Activated naive CD8-positive, alpha-beta T cell treated with anti-CD3 and anti-CD28 coated beads, Interleukin-2, amount 50 U/mL, for 24 hours (primary cell): Measurements from ENCODE around the gene PRRT1B.
"Not testable (repeated sequence)": the region's sequence is repeated elsewhere in the genome, so short reads cannot be mapped to it uniquely, and the experiment has no call there.

Source experiments
- ATAC-seq: fragments of 150-1000 bp; cut with Tn5 transposase; one replicate; pipeline ENCODE4 v1.10.0; 2021
- DNase-seq: peaks from one replicate; pipeline ENCODE4 v3.0.0; 2021
- H3K27ac Mint-ChIP-seq: one replicate; pipeline ENCODE4 v1.8.0; 2021; ENCODE audit warnings: mild to moderate bottlenecking, mixed read lengths
- H3K27me3 Mint-ChIP-seq: one replicate; pipeline ENCODE4 v1.8.0; 2021; ENCODE audit warnings: mixed read lengths
- H3K36me3 Mint-ChIP-seq: one replicate; pipeline ENCODE4 v1.8.0; 2021; ENCODE audit warnings: low read depth, mixed read lengths
- H3K4me1 Mint-ChIP-seq: one replicate; pipeline ENCODE4 v1.8.0; 2021; ENCODE audit warnings: mixed read lengths
- H3K4me3 Mint-ChIP-seq: one replicate; pipeline ENCODE4 v1.8.0; 2021; ENCODE audit warnings: mild to moderate bottlenecking, moderate library complexity, mixed read lengths
- H3K9me3 Mint-ChIP-seq: one replicate; pipeline ENCODE4 v1.8.0; 2021; ENCODE audit warnings: mixed read lengths

PRRT1B gene

DNA sequence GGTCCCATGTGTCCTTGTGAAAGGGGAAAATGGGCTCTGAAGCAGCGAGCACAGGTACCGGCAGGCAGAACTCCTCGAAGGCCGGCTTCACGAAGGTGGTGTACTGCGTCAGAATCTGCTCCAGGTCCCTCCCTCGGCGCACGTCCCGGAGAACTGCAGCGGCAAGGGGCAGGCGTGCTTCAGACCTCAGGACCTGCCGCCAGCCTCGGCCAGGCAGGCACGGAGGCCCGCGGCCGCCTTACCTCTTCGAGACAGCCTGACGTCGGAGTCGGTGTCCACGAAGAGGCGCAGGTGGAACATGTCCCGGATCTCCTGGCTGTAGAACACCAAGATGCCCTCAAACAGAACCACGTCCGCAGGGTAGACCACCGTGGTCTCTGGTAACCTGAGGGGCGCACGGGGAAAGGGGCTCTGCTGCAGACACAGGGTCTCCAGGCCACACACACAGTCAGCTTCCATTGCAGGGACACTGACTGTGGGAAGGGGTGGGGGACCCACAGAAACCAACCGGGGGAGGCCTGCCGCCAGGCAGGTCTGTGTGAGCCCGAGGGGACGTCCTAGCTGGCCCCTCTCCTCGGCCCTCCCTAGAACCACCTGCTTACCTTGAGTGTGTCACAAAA, 16.3 kb upstream of the PRRT1B start:
- no peaks in the 10 kb centered on the region for H3K27me3 Mint-ChIP-seq
- ATAC-seq (no peak), DNase-seq (no peak)
- H3K9me3 Mint-ChIP-seq = no peaks in the 10 kb centered on the region
- peaks cover 10% of the 10 kb centered on the region for H3K36me3 Mint-ChIP-seq
- H3K27ac Mint-ChIP-seq = no peak overlapping the region
- peak overlapping the region; percentile 86 for H3K4me3 Mint-ChIP-seq
- peaks cover 7% of the 10 kb centered on the region for H3K4me1 Mint-ChIP-seq

DNA sequence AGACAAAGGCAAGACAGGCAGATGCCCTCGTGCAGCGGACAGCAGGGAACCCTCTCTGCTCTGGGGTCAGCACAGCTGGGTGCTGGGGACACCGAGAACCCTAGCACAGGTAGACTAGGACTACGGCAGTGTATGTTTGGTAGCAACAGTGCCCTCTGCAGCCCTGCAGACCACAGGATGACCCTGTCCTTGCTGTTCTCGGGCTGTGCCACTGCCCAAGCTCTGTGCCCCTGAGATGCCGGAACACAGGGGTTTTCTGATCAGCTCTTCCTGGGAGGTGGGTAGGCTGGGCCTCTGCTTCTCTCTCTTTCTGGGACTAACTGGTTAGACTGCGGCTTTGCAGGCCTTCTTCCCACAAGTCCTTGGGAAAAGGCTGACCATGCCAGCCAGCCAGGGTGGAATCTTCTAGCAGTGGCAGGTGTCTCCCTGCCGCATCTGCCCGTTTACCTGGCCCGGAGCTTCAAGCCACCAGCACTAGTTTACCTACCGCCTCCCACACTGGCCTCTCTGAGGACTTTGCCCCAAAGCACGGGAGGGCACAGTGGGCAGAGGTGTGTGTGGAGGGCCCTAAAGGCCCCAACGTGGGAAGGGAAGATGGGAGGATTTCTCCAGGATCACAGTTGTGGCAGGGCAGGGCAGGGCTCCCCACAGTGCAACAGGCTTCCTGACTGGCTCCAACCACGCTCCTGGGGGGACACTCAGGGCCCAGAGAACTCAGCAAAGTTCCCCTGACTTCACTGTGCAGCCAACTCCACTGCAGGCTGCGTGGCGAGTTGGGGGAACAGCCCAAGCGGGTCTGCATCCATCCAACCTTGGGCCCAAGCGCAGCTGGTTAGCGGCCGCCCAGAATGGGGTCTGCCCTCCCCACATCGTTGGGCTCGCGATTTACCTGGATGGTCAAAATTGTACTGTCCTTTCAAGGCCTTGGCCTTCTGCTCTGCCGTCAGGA, 15.5 kb upstream of the PRRT1B start:
- H3K27me3 Mint-ChIP-seq = no peaks in the 10 kb centered on the region
- H3K27ac Mint-ChIP-seq = peak overlapping the region; percentile 81
- ATAC-seq (no peak), DNase-seq (no peak)
- peaks cover 4% of the 10 kb centered on the region for H3K36me3 Mint-ChIP-seq
- peaks cover 16% of the 10 kb centered on the region for H3K4me1 Mint-ChIP-seq
- H3K9me3 Mint-ChIP-seq = no peaks in the 10 kb centered on the region
- H3K4me3 Mint-ChIP-seq = peak overlapping the region; percentile 86

DNA sequence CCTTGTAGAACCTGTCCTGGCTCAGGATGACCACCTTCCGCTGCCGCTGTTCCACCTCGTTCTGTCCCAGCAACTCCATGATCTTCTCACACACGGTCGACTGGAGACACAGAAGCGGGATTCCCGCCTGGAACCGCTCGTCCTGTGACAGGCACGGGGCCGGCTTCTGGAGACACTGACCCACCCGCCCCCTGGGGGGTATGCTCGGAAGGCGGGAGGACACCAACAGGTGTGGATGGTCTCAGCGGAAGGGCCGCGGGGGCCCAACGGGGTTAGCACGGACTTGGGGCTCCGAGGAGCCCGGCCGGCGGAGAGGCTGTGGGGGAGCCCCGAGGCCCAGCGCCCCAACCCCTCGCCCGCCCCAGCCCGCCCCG, 14.8 kb upstream of the PRRT1B start:
- no peak for ATAC-seq
- Mint-ChIP-seq H3K36me3 (peaks cover 4% of the 10 kb centered on the region), H3K27me3 (no peaks in the 10 kb centered on the region), H3K4me3 (peak overlapping the region; percentile 86), H3K9me3 (no peaks in the 10 kb centered on the region), H3K4me1 (peaks cover 20% of the 10 kb centered on the region), H3K27ac (peak overlapping the region; percentile 81)
- DNase-seq = peak; percentile 42

DNA sequence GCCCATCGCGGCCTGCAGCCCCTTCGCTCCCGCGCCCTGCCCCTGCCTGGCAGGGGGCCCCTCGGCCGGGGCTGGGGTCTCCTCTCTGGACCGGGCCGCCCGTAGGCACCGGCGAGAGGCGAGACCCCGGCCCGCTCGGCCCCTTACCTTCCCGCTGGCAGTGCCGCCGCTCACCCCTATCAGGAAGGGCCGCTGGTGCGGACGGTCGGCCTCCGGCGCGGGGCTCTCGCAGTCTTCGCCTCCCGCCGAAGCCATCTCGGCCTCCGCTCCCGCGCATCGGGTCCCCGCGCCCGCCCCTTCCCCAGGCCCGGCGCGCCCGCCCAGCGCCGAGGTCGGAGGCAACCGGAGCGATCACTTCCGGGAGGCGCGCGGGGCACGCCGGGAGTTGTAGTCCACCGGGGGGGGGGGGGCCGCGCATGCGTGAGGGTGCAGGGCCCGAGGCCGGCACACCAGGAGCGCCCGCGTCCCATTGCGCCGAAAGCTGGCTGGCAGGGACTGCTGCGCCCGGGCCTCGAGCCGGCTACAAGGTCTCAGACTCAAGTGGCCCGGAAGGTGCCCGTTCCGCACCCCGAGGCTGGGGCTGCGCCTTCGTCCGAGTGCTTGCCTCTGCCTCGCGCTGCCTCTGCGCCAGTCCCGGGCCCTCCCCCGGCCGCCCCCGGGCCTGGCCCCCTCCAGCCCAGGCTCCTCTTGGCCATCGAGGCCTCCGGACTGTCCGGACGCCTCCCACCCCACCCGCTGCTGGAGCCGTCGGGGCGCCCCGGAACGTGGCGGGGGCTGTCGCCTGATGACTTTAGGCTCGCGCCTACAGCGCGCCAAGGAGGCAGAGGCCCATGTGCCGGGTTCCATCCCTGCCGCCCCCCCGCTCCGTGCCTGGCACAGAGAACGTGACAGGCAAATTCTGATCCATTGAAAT, 14.1 kb upstream of the PRRT1B start, which contains the start of gene UCK1:
TSS of gene UCK1 (minus strand) at position 344 of the 913 bp plus-strand sequence. CDS start at position 255, 89 bp downstream.
- Mint-ChIP-seq H3K4me1 (peaks cover 20% of the 10 kb centered on the region), H3K4me3 (peak within 1 kb of the TSS; percentile 86), H3K9me3 (no peaks in the 10 kb centered on the region), H3K36me3 (peaks cover 4% of the 10 kb centered on the region), H3K27ac (peak within 1 kb of the TSS; percentile 81), H3K27me3 (no peaks in the 10 kb centered on the region)
- ATAC-seq (peak; percentile 95), DNase-seq (peak; percentile 75)

GRCh38 chr9:131534721-131535237, 10.5 kb upstream of the PRRT1B start:
- Mint-ChIP-seq H3K9me3 (no peaks in the 10 kb centered on the region), H3K27ac (no peak overlapping the region), H3K4me3 (peak overlapping the region; percentile 32), H3K36me3 (peaks cover 2% of the 10 kb centered on the region), H3K4me1 (peaks cover 24% of the 10 kb centered on the region), H3K27me3 (no peaks in the 10 kb centered on the region)
- no peak for ATAC-seq
- DNase-seq = no peak

DNA sequence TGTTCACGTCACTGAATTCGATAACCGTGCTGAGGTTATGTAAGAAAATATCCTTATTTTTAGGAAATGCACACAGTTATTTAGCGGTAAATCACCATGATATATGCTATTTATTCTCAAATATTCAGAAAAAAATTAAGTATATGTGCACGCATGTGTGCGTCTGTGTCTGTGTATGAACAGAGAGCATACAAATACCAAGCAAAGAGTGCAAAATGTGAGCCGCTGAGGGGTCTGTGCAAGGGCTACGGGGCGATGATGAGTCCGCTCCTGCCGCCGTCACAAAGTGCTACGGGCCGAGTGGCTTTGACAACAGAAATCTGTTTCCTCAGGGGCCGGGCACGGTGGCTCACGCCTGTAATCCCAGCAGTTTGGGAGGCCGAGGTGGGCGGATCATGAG, 7.4 kb upstream of the PRRT1B start:
- Mint-ChIP-seq H3K36me3 (no peaks in the 10 kb centered on the region), H3K9me3 (peaks cover 8% of the 10 kb centered on the region), H3K4me1 (peaks cover 25% of the 10 kb centered on the region), H3K27ac (no peak overlapping the region), H3K4me3 (no peak overlapping the region), H3K27me3 (no peaks in the 10 kb centered on the region)
- ATAC-seq (no peak), DNase-seq (no peak)

- no peak overlapping the region for H3K4me3 Mint-ChIP-seq
Measured at GRCh38 chr9:131539223-131539923, 6.0 kb upstream of the PRRT1B start.

GRCh38 chr9:131543141-131543540, 2.2 kb upstream of the PRRT1B start:
- ATAC-seq (no peak), DNase-seq (no peak)
- Mint-ChIP-seq H3K4me3 (no peak overlapping the region), H3K27ac (no peak overlapping the region), H3K4me1 (peaks cover 26% of the 10 kb centered on the region), H3K9me3 (peaks cover 24% of the 10 kb centered on the region), H3K27me3 (peaks cover 31% of the 10 kb centered on the region), H3K36me3 (peaks cover 13% of the 10 kb centered on the region)

More at GRCh38 chr9:131539223-131539923, 6.0 kb upstream of the PRRT1B start:
- DNase-seq = no peak
- Mint-ChIP-seq H3K27ac (no peak overlapping the region), H3K36me3 (peaks cover 6% of the 10 kb centered on the region), H3K4me1 (peaks cover 21% of the 10 kb centered on the region), H3K27me3 (peaks cover 5% of the 10 kb centered on the region), H3K9me3 (peaks cover 20% of the 10 kb centered on the region)
- no peak for ATAC-seq

GRCh38 chr9:131545786-131546335, 538 bp downstream of the PRRT1B start:
- no peak overlapping the region for H3K27ac Mint-ChIP-seq
- ATAC-seq = no peak
- peaks cover 13% of the 10 kb centered on the region for H3K4me1 Mint-ChIP-seq
- H3K27me3 Mint-ChIP-seq = peaks cover 50% of the 10 kb centered on the region
- H3K9me3 Mint-ChIP-seq = peaks cover 27% of the 10 kb centered on the region
- H3K36me3 Mint-ChIP-seq = peaks cover 15% of the 10 kb centered on the region
- no peak for DNase-seq
- no peak overlapping the region for H3K4me3 Mint-ChIP-seq

GRCh38 chr9:131546336-131547084, 1.2 kb downstream of the PRRT1B start:
- Mint-ChIP-seq H3K9me3 (peaks cover 27% of the 10 kb centered on the region), H3K4me3 (peak overlapping the region; percentile 63), H3K36me3 (peaks cover 15% of the 10 kb centered on the region), H3K4me1 (peaks cover 13% of the 10 kb centered on the region), H3K27me3 (peaks cover 50% of the 10 kb centered on the region), H3K27ac (no peak overlapping the region)
- ATAC-seq (no peak), DNase-seq (no peak)

- H3K4me3 Mint-ChIP-seq, H3K27ac Mint-ChIP-seq, ATAC-seq, DNase-seq, H3K9me3 Mint-ChIP-seq: not testable (repeated sequence)
- H3K27me3 Mint-ChIP-seq = peaks cover 57% of the 10 kb centered on the region
- H3K36me3 Mint-ChIP-seq = peaks cover 10% of the 10 kb centered on the region
- peaks cover 13% of the 10 kb centered on the region for H3K4me1 Mint-ChIP-seq
Measured at GRCh38 chr9:131549186-131549585, 3.9 kb downstream of the PRRT1B start.

DNA sequence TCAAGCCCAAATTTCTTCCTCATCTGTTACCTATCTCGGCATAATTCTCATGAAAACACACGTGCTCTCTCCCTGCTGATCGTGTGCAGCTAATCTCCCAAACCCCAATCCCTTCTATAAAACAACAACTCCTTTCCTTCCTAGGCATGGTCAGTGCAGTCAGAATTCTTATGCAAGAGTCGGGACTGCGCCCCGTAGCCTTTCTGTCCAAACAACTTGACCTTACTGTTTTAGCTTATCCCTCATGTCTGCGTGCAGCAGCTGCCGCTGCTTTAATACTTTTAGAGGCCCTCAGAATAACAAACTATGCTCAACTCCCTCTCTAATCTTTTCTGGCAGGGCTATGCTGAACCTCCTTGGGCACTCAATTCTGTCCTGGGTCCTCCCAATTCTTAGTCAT, 5.1 kb downstream of the PRRT1B start:
- H3K4me3 Mint-ChIP-seq = not testable (repeated sequence)
- H3K27me3 Mint-ChIP-seq = peaks cover 54% of the 10 kb centered on the region

GRCh38 chr9:131552030-131552429, 6.7 kb downstream of the PRRT1B start:
- peaks cover 4% of the 10 kb centered on the region for H3K9me3 Mint-ChIP-seq
- peaks cover 58% of the 10 kb centered on the region for H3K27me3 Mint-ChIP-seq
- peaks cover 7% of the 10 kb centered on the region for H3K4me1 Mint-ChIP-seq
- no peak overlapping the region for H3K4me3 Mint-ChIP-seq
- ATAC-seq = no peak
- no peak for DNase-seq
- H3K36me3 Mint-ChIP-seq = peaks cover 2% of the 10 kb centered on the region
- no peak overlapping the region for H3K27ac Mint-ChIP-seq

More for the DNA sequence above, 5.1 kb downstream of the PRRT1B start:
- not testable (repeated sequence) for H3K36me3 Mint-ChIP-seq, ATAC-seq, H3K9me3 Mint-ChIP-seq, H3K27ac Mint-ChIP-seq, DNase-seq
- peaks cover 12% of the 10 kb centered on the region for H3K4me1 Mint-ChIP-seq
